H1 (cell line): ENCODE data around the gene KLK1. TPM values are rescaled to one million over a fixed set of nuclear protein-coding genes. Genes with fewer than 3 reads are reported as not detected.

Experiments
- CTCF ChIA-PET: fragments of 300-600 bp; sonication (Branson Sonifier 250); formaldehyde crosslinking; loops from one replicate; lab custom pipeline; 2021; ENCODE audit not compliant: partially characterized antibody; lab: Charles Lee
- POLR2A ChIA-PET: fragments of 300-600 bp; sonication (Branson Sonifier 250); formaldehyde crosslinking; loops from one replicate; lab custom pipeline; 2021; ENCODE audit warnings: inconsistent platforms; ENCODE audit not compliant: partially characterized antibody; lab: Charles Lee
- DNase-seq, 2 experiments: peaks; one replicate each; pipeline versions ENCODE4 v3.0.0 to v3.0.0-alpha.2; 2010 to 2022; ENCODE audit warnings: low spot score in 2 of 2, low read depth in 1 of 2, mixed read lengths in 1 of 2
- FAIRE-seq: peaks from 2 replicates; lab custom pipeline; 2011; peaks lifted over from hg19 to GRCh38; lab: Jason Lieb, UNC
- H2AFZ ChIP-seq: 2 replicates; pipeline ENCODE4 v1.8.1; 2012; ENCODE audit warnings: low read length, inconsistent platforms
- H2AK5ac ChIP-seq: 2 replicates; pipeline ENCODE4 v1.6.1; 2013; ENCODE audit warnings: low read depth, low read length
- H2BK120ac ChIP-seq: replicated peaks from 2 replicates; pipeline ENCODE3; 2013; ENCODE audit warnings: low read depth, low read length, inconsistent platforms
- H2BK12ac ChIP-seq: 2 replicates; pipeline ENCODE4 v1.6.1; 2013; ENCODE audit warnings: low read depth, low read length
- H2BK15ac ChIP-seq: 2 replicates; pipeline ENCODE4 v1.6.1; 2013; ENCODE audit warnings: low read length
- H2BK20ac ChIP-seq: 2 replicates; pipeline ENCODE4 v1.6.1; 2013; ENCODE audit warnings: low read length
- H2BK5ac ChIP-seq: 2 replicates; pipeline ENCODE4 v1.6.1; 2013; ENCODE audit warnings: low read depth, low read length
- H3K14ac ChIP-seq: 2 replicates; pipeline ENCODE4 v1.6.1; 2013; ENCODE audit warnings: inconsistent platforms; ENCODE audit not compliant: insufficient read length
- H3K18ac ChIP-seq: 2 replicates; pipeline ENCODE4 v1.6.1; 2013; ENCODE audit warnings: low read length; ENCODE audit errors: extremely low read depth
- H3K23ac ChIP-seq: 2 replicates; pipeline ENCODE4 v1.6.1; 2013; ENCODE audit warnings: inconsistent platforms; ENCODE audit not compliant: insufficient read length
- H3K23me2 ChIP-seq: 2 replicates; pipeline ENCODE4 v1.6.1; 2013; ENCODE audit warnings: low read depth, low read length
- H3K27ac ChIP-seq: 2 replicates; pipeline ENCODE4 v1.6.1; 2011; ENCODE audit warnings: low read depth, low read length, inconsistent platforms
- H3K27me3 ChIP-seq, 4 experiments: replicated peaks in 1 of 4; 1 replicate in 1 of 4; 2 replicates in 3 of 4; pipeline versions ENCODE4 v1.6.1 to v1.8.1; 2011 to 2013; ENCODE audit warnings: low read length in 3 of 4, mild to moderate bottlenecking in 3 of 4, inconsistent platforms in 2 of 4, mixed read lengths in 2 of 4, moderate library complexity in 1 of 4; ENCODE audit not compliant: control insufficient read depth in 3 of 4, insufficient read depth in 3 of 4; ENCODE audit errors: extremely low read depth in 1 of 4
- H3K36me3 ChIP-seq, 4 experiments: 2 replicates each; pipeline versions ENCODE4 v1.6.1 to v1.8.1; 2011 to 2013; ENCODE audit warnings: mild to moderate bottlenecking in 4 of 4, low read length in 3 of 4, moderate library complexity in 2 of 4, control low read depth in 1 of 4, inconsistent platforms in 1 of 4; ENCODE audit not compliant: insufficient read depth in 4 of 4, control insufficient read depth in 2 of 4
- H3K4ac ChIP-seq: replicated peaks from 2 replicates; pipeline ENCODE3; 2013; ENCODE audit warnings: low read length, low read depth, mixed read lengths, inconsistent platforms; ENCODE audit not compliant: insufficient read length
- H3K4me1 ChIP-seq, 4 experiments: replicated peaks in 1 of 4; 1 replicate in 1 of 4; 2 replicates in 3 of 4; pipeline versions ENCODE4 v1.6.1 to v1.8.1; 2011 to 2013; ENCODE audit warnings: low read length in 3 of 4, inconsistent platforms in 2 of 4, mixed read lengths in 1 of 4; ENCODE audit not compliant: insufficient read depth in 4 of 4, control insufficient read depth in 3 of 4
- H3K4me2 ChIP-seq, 2 experiments: 2 replicates each; pipeline versions ENCODE4 v1.6.1 to v1.8.1; 2011 to 2013; ENCODE audit warnings: low read depth in 2 of 2, low read length in 2 of 2, control low read depth in 1 of 2, inconsistent platforms in 1 of 2, mild to moderate bottlenecking in 1 of 2; ENCODE audit not compliant: insufficient read depth in 1 of 2
- H3K4me3 ChIP-seq, 4 experiments: fragments of 200-600, 300-600 bp in 1 of 4; sonication (generic), shearing (Covaris generic), sonication (Bioruptor Twin) in 1 of 4; 2 replicates each; pipeline versions ENCODE4 v1.5.1 to v1.8.1; 2011 to 2016; ENCODE audit warnings: low read length in 4 of 4, low read depth in 3 of 4, control low read depth in 2 of 4, inconsistent platforms in 2 of 4, mild to moderate bottlenecking in 2 of 4, mixed read lengths in 1 of 4, moderate library complexity in 1 of 4; ENCODE audit not compliant: insufficient read depth in 2 of 4; ENCODE audit errors: extremely low read depth in 1 of 4
- H3K56ac ChIP-seq: replicated peaks from 2 replicates; pipeline ENCODE3; 2013; ENCODE audit warnings: low read depth, mild to moderate bottlenecking, mixed read lengths, low read length, inconsistent platforms; ENCODE audit not compliant: insufficient read length
- H3K79me1 ChIP-seq: 2 replicates; pipeline ENCODE4 v1.6.1; 2013; ENCODE audit warnings: low read depth, low read length, control low read depth
- H3K79me2 ChIP-seq, 2 experiments: 2 replicates each; pipeline versions ENCODE4 v1.6.1 to v1.8.1; 2012 to 2013; ENCODE audit warnings: low read length in 2 of 2, mild to moderate bottlenecking in 2 of 2, inconsistent platforms in 1 of 2; ENCODE audit not compliant: insufficient read depth in 2 of 2, control insufficient read depth in 1 of 2
- H3K9ac ChIP-seq, 4 experiments: replicated peaks in 1 of 4; 1 replicate in 1 of 4; 2 replicates in 3 of 4; pipeline versions ENCODE4 v1.6.1 to v1.8.1; 2011 to 2013; ENCODE audit warnings: low read depth in 3 of 4, low read length in 3 of 4, control low read depth in 2 of 4, mild to moderate bottlenecking in 2 of 4, moderate library complexity in 2 of 4, inconsistent platforms in 1 of 4; ENCODE audit errors: extremely low read depth in 1 of 4
- H3K9me3 ChIP-seq, 2 experiments: 2 replicates each; pipeline versions ENCODE4 v1.6.1 to v1.8.1; 2012 to 2013; ENCODE audit warnings: mild to moderate bottlenecking in 2 of 2, moderate library complexity in 2 of 2, control low read depth in 1 of 2, inconsistent platforms in 1 of 2, low read depth in 1 of 2, low read length in 1 of 2, mixed read lengths in 1 of 2; ENCODE audit not compliant: insufficient read depth in 2 of 2
- H4K20me1 ChIP-seq, 2 experiments: replicated peaks in 1 of 2; 2 replicates each; pipeline versions ENCODE3 to v1.8.1; 2011 to 2013; ENCODE audit warnings: inconsistent platforms in 2 of 2, low read length in 2 of 2, mild to moderate bottlenecking in 1 of 2; ENCODE audit not compliant: insufficient read depth in 2 of 2, control insufficient read depth in 1 of 2
- H4K5ac ChIP-seq: 2 replicates; pipeline ENCODE4 v1.6.1; 2013; ENCODE audit warnings: low read length, low read depth, mixed read lengths, inconsistent platforms; ENCODE audit not compliant: insufficient read length
- H4K8ac ChIP-seq: 2 replicates; pipeline ENCODE4 v1.8.0; 2013; ENCODE audit warnings: mild to moderate bottlenecking, moderate library complexity, low read length, inconsistent platforms; ENCODE audit not compliant: insufficient read depth; ENCODE audit errors: extremely low read depth
- H4K91ac ChIP-seq: replicated peaks from 2 replicates; pipeline ENCODE3; 2013; ENCODE audit warnings: low read length, mixed read lengths, inconsistent platforms; ENCODE audit not compliant: insufficient read length
- CTBP2 ChIP-seq: IDR thresholded peaks from 2 replicates; pipeline ENCODE4 v1.7.0; 2011; ENCODE audit warnings: borderline replicate concordance, mild to moderate bottlenecking, moderate library complexity, mixed read lengths, low read length; ENCODE audit not compliant: insufficient read depth, insufficient read length
- ZNF274 ChIP-seq: IDR thresholded peaks from 2 replicates; pipeline ENCODE4 v1.7.0; 2012; ENCODE audit warnings: low read length, borderline replicate concordance; ENCODE audit errors: extremely low read depth
- WGBS, 2 experiments: shearing (Covaris generic) in 1 of 2; methylation state at CpG; one replicate each; pipeline versions ENCODE4 v1.1.6 to v1.1.7; 2013 to 2015; ENCODE audit warnings: low lambda C conversion rate in 2 of 2, mixed read lengths in 2 of 2, inconsistent platforms in 1 of 2, low coverage in 1 of 2, missing lambda C conversion rate in 1 of 2; ENCODE audit not compliant: insufficient replicate concordance in 2 of 2, insufficient coverage in 1 of 2, insufficient read length in 1 of 2; ENCODE audit errors: extremely low coverage in 1 of 2, missing lambda C conversion rate in 1 of 2; 5-methylcytosine and 5-hydroxymethylcytosine counted together
- polyA plus RNA-seq, 7 experiments: library from polyadenylated mRNA; depleted of rRNA in 3 of 7; stranded (reverse) in 5 of 7; unstranded in 2 of 7; fragments of >200 nt in 5 of 7; fragments of 200-250 nt in 2 of 7; gene quantifications; 1 replicate in 5 of 7; 2 replicates in 1 of 7; 4 replicates in 1 of 7; pipeline versions ENCODE4 v1.2.1 to v1.2.3, GENCODE V29; 2011 to 2013; ENCODE audit warnings: missing spikeins in 2 of 7, mixed read lengths in 2 of 7
- total RNA-seq: library from RNA; stranded (reverse); fragmentation: NEBNext Ultra II Directional; extraction: Animal tissue kit (Norgen Biotek cat#: 25700); gene quantifications from 2 replicates; pipeline ENCODE4 v1.2.1, GENCODE V29; 2021

Gene KLK1
- total and polyA plus RNA-seq, 2 of the 8 experiments (the other 6 are each of a cell fraction or from before 2014, with no cell fraction given) = 3.4 to 4.0 TPM

DNA sequence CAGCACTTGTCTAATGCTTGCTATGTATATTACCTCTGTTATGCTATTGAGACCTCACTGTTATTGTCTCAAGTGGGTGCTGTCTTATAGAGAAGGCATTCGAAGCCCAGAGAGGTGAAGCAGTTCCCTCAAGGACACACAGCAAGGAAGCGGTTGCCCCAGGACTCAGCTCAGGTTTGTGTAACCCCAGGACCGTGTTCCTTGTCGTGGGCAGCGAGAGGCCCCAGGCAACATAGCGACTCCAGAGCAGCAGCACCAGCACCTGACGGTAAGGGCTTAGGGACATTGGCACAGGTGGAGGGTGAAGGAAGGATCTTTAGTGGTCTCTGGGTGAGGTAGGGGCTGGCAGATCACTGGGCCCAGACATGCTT, 7.4 kb upstream of the KLK1 start:
- no peak overlapping the region for H3K4me2 ChIP-seq
- H3K9me3 ChIP-seq = no peaks in the 10 kb centered on the region; a peak in 1 of 4 replicates
- H3K79me2 ChIP-seq = no peaks in the 10 kb centered on the region
- H3K27me3 ChIP-seq = peaks cover 0 to 12% (median 3%) of the 10 kb centered on the region in 4 experiments; a peak in 6 of 7 replicates
- no peaks in the 10 kb centered on the region for H3K36me3 ChIP-seq
- WGBS, 2 experiments = 86% methylated on average over 7 of the region's 7 CpGs; no CpG with 5 or more reads in 1 of the 2 experiments
- H3K23me2 ChIP-seq = peaks cover 6% of the 10 kb centered on the region; the same call in 1 of the 2 replicates
- no peaks in the 10 kb centered on the region for H3K79me1 ChIP-seq
- no peak overlapping the region for H2BK120ac ChIP-seq
- no peak overlapping the region for H2BK20ac ChIP-seq
- ChIA-PET CTCF (interaction anchor here (1.6 to 1.8 kb wide), 2 partner anchors 9 to 11 kb away, joined by 3 to 6 read pairs; no protein-coding TSS in a partner anchor), POLR2A (interaction anchor here (1.0 to 2.8 kb wide), 5 partner anchors 26 to 61 kb away, joined by 3 to 13 read pairs (median 6); no protein-coding TSS in a partner anchor)
- H3K4ac ChIP-seq = no peak overlapping the region
- H2AFZ ChIP-seq = no peak overlapping the region
- H3K4me3 ChIP-seq = no peak overlapping the region
- no peak overlapping the region for H2BK15ac ChIP-seq
- no peak for TF ChIP-seq ZNF274
- TF ChIP-seq CTBP2 = no peak
- no peak overlapping the region for H3K9ac ChIP-seq
- FAIRE-seq (no peak), DNase-seq (no peak)
- no peak overlapping the region for H2AK5ac ChIP-seq
- H4K5ac ChIP-seq = no peak overlapping the region
- H2BK5ac ChIP-seq = no peak overlapping the region
- no peak overlapping the region for H4K8ac ChIP-seq
- no peak overlapping the region for H3K18ac ChIP-seq
- no peak overlapping the region for H3K27ac ChIP-seq
- no peak overlapping the region for H3K56ac ChIP-seq
- no peak overlapping the region for H3K14ac ChIP-seq
- no peak overlapping the region for H4K91ac ChIP-seq
- H3K23ac ChIP-seq = no peak overlapping the region
- H3K4me1 ChIP-seq = no peaks in the 10 kb centered on the region; a peak in 2 of 7 replicates
- H4K20me1 ChIP-seq = no peaks in the 10 kb centered on the region
- H2BK12ac ChIP-seq = no peak overlapping the region
